Dermis blood vessel endothelial cell (primary cell): Measurements from ENCODE around the gene MCM5. TPM values are rescaled to one million over a fixed set of nuclear protein-coding genes. Genes with fewer than 3 reads are reported as not detected.

ENCODE experiments used
- total RNA-seq: library from RNA; depleted of rRNA; stranded (reverse); fragments of >200 nt; gene quantifications from 2 replicates; pipeline ENCODE4 v1.2.3, GENCODE V29; 2014

MCM5 gene
- total RNA-seq, 1 donor from 2014 or later, result 47.5 TPM

Other genes with a start within 250 kb of the MCM5 start
- gene HMGXB4, start 142.6 kb upstream of the MCM5 start, total RNA-seq, result 13.4 and 16.8 TPM in 2 replicates
- 27.8 and 31.8 TPM in 2 replicates for gene TOM1, start 100.2 kb upstream of the MCM5 start, total RNA-seq
- 86.4 and 114 TPM in 2 replicates for gene HMOX1, start 19.0 kb upstream of the MCM5 start, total RNA-seq
- 0.17 TPM in 1 of 2 replicates, not detected in the other for gene RASD2, start 140.7 kb downstream of the MCM5 start, total RNA-seq
- gene MB, start 217.2 kb downstream of the MCM5 start, total RNA-seq, result not detected in 2 replicates
- 12.1 and 14.6 TPM in 2 replicates for gene APOL6, start 248.3 kb downstream of the MCM5 start, total RNA-seq